ENCODE results near the gene WSB2.
"Not testable (repeated sequence)": the region's sequence is repeated elsewhere in the genome, so short reads cannot be mapped to it uniquely, and the experiment has no call there.

The WSB2 gene

GRCh38 chr12:118061011-118061872 is at the start of gene WSB2:
WSB2 (minus strand) TSS chr12:118061179; CDS start chr12:118061048, 131 bp downstream.
- DNase-seq: no peak

GRCh38 chr12:118109088-118109487 is 48.1 kb upstream of the WSB2 start:
- DNase-seq: no peak

- DNase-seq: no peak
These were observed 46.7 kb upstream of the WSB2 start for GRCh38 chr12:118107694-118108093.

- no peak for DNase-seq
These were observed 46.0 kb upstream of the WSB2 start for GRCh38 chr12:118107011-118107410.

GRCh38 chr12:118103601-118104382 is 42.8 kb upstream of the WSB2 start, which contains the start of gene VSIG10:
VSIG10 (minus strand) TSS chr12:118104011; CDS start chr12:118103671, 340 bp downstream.
- DNase-seq: peak; percentile 36

- no peak for DNase-seq
These were observed 42.2 kb upstream of the WSB2 start for GRCh38 chr12:118103201-118103600.

GRCh38 chr12:118102609-118103008 is 41.6 kb upstream of the WSB2 start:
- DNase-seq: no peak

- DNase-seq: no peak
These were observed 41.1 kb upstream of the WSB2 start for GRCh38 chr12:118102070-118102469.

GRCh38 chr12:118101051-118101450 is 40.1 kb upstream of the WSB2 start:
- no peak for DNase-seq

- DNase-seq: no peak
These were observed 38.1 kb upstream of the WSB2 start for GRCh38 chr12:118098911-118099671.

- no peak for DNase-seq
These were observed 37.4 kb upstream of the WSB2 start for GRCh38 chr12:118098401-118098800.

- no peak for DNase-seq
These were observed 33.1 kb upstream of the WSB2 start for GRCh38 chr12:118094039-118094438.

GRCh38 chr12:118089782-118090181 is 28.8 kb upstream of the WSB2 start:
- DNase-seq: no peak

GRCh38 chr12:118082161-118082560 is 21.2 kb upstream of the WSB2 start:
- no peak for DNase-seq

- DNase-seq: not testable (repeated sequence)
These were observed 20.5 kb upstream of the WSB2 start for GRCh38 chr12:118081521-118081920.

- DNase-seq: no peak
These were observed 12.8 kb upstream of the WSB2 start for GRCh38 chr12:118073768-118074167.

GRCh38 chr12:118070650-118071049 is 9.7 kb upstream of the WSB2 start:
- no peak for DNase-seq

GRCh38 chr12:118068445-118068844 is 7.5 kb upstream of the WSB2 start:
- DNase-seq: no peak

GRCh38 chr12:118065380-118065779 is 4.4 kb upstream of the WSB2 start:
- no peak for DNase-seq

- no peak for DNase-seq
These were observed 3.6 kb upstream of the WSB2 start for GRCh38 chr12:118064608-118065007.

- no peak for DNase-seq
These were observed 2.8 kb upstream of the WSB2 start for GRCh38 chr12:118063576-118064391.

Measured in cortex of kidney (tissue), 1 donor.